T-cell (primary cell): ENCODE results near the gene GPR27. TPM values are rescaled to one million over a fixed set of nuclear protein-coding genes. Genes with fewer than 3 reads are reported as not detected.
A peak's percentile ranks its signal among the peaks of the same experiment; 100 is the strongest.

Experiments
- ATAC-seq, 4 experiments: fragments of 200-7000 bp in 3 of 4; fragments of 150-1000 bp in 1 of 4; cut with Tn5 transposase; replicated peaks in 1 of 4; 1 replicate in 3 of 4; 2 replicates in 1 of 4; pipeline ENCODE4 v1.10.0; 2021; ENCODE audit warnings: moderate library complexity in 3 of 4, mild to moderate bottlenecking in 2 of 4, moderate number of reproducible peaks in 1 of 4
- CTCF ChIA-PET, 2 donors: fragments of 300-600 bp; sonication (Branson Sonifier 250); formaldehyde crosslinking; loops; one replicate each; lab custom pipeline; 2022; ENCODE audit warnings: antibody characterized with exemption in 2 of 2; lab: Charles Lee
- POLR2A ChIA-PET, 2 donors: fragments of 300-600 bp; sonication (Branson Sonifier 250); formaldehyde crosslinking; loops; one replicate each; lab custom pipeline; 2022; ENCODE audit warnings: antibody characterized with exemption in 2 of 2; lab: Charles Lee
- DNase-seq, 35 experiments: peaks; one replicate each; pipeline versions ENCODE4 v3.0.0 to v3.0.0-alpha.2; 2013 to 2023
- H3K27ac ChIP-seq: one replicate; pipeline ENCODE4 v1.5.1; 2013; ENCODE audit warnings: low read length
- H3K27me3 ChIP-seq, 2 experiments: replicated peaks in 1 of 2; 1 replicate in 1 of 2; 2 replicates in 1 of 2; pipeline versions ENCODE4 v1.6.1 to v1.7.0; 2013; ENCODE audit warnings: low read length in 1 of 2, mixed read lengths in 1 of 2; ENCODE audit not compliant: control insufficient read depth in 2 of 2, insufficient read depth in 2 of 2; ENCODE audit errors: extremely low read depth in 1 of 2
- H3K36me3 ChIP-seq, 2 donors: 1 replicate in 1 of 2; 2 replicates in 1 of 2; pipeline versions ENCODE4 v1.6.1 to v1.7.0; 2013; ENCODE audit warnings: low read length in 1 of 2; ENCODE audit not compliant: control insufficient read depth in 2 of 2, insufficient read depth in 1 of 2; ENCODE audit errors: extremely low read depth in 1 of 2
- H3K4me1 ChIP-seq, 2 experiments: 1 replicate in 1 of 2; 2 replicates in 1 of 2; pipeline versions ENCODE4 v1.6.1 to v1.7.0; 2013; ENCODE audit warnings: low read length in 2 of 2, mixed read lengths in 1 of 2; ENCODE audit not compliant: insufficient read depth in 2 of 2, control insufficient read depth in 1 of 2; ENCODE audit errors: extremely low read depth in 1 of 2
- H3K4me3 ChIP-seq, 2 donors: 1 replicate in 1 of 2; 2 replicates in 1 of 2; pipeline versions ENCODE4 v1.5.1 to v1.7.0; 2013; ENCODE audit warnings: mild to moderate bottlenecking in 2 of 2, low read length in 1 of 2, moderate library complexity in 1 of 2; ENCODE audit not compliant: control insufficient read depth in 1 of 2; ENCODE audit errors: extremely low read depth in 1 of 2
- H3K9me3 ChIP-seq: 2 replicates; pipeline ENCODE4 v1.7.0; 2013
- H3K27ac Mint-ChIP-seq, 2 donors: one replicate each; pipeline ENCODE4 v1.8.0; 2020 to 2021; ENCODE audit warnings: mild to moderate bottlenecking in 2 of 2, mixed read lengths in 2 of 2
- H3K27me3 Mint-ChIP-seq, 2 donors: one replicate each; pipeline ENCODE4 v1.8.0; 2021 to 2022; ENCODE audit warnings: mixed read lengths in 2 of 2
- H3K36me3 Mint-ChIP-seq: one replicate; pipeline ENCODE4 v1.8.0; 2021; ENCODE audit warnings: mixed read lengths
- H3K4me1 Mint-ChIP-seq, 3 donors: one replicate each; pipeline ENCODE4 v1.8.0; 2020 to 2022; ENCODE audit warnings: mixed read lengths in 3 of 3, mild to moderate bottlenecking in 1 of 3
- H3K4me3 Mint-ChIP-seq, 3 donors: one replicate each; pipeline ENCODE4 v1.8.0; 2020 to 2022; ENCODE audit warnings: mild to moderate bottlenecking in 3 of 3, mixed read lengths in 3 of 3, moderate library complexity in 3 of 3
- H3K9me3 Mint-ChIP-seq, 3 donors: one replicate each; pipeline ENCODE4 v1.8.0; 2020 to 2022; ENCODE audit warnings: mixed read lengths in 3 of 3
- WGBS: methylation state at CpG from one replicate; pipeline ENCODE4 v1.1.5; 2013; ENCODE audit warnings: missing lambda C conversion rate; ENCODE audit not compliant: insufficient coverage; 5-methylcytosine and 5-hydroxymethylcytosine counted together
- total RNA-seq, 35 experiments: library from RNA in 6 of 35; stranded (reverse) in 6 of 35; fragments of 120-200 nt in 1 of 35; gene quantifications; one replicate each; pipeline versions ENCODE4 v1.2.1 to v1.2.4 and lab custom pipeline; 2013 to 2026

GPR27 gene
- total RNA-seq, 5 donors from 2014 or later (not counting 1 experiment from before 2014, with no cell fraction given), result 0.42 to 1.3 (median 0.73) TPM

GRCh38 chr3:71709908-71710511 is 43.6 kb upstream of the GPR27 start:
- peaks cover 0 to 35% of the 10 kb centered on the region in 2 donors for H3K36me3 ChIP-seq
- WGBS, result 43% methylated on average over 1 of the region's 9 CpGs
- H3K27me3 ChIP-seq, result no peaks in the 10 kb centered on the region
- no peaks in the 10 kb centered on the region for H3K9me3 ChIP-seq
- ChIA-PET POLR2A (no interaction called here), CTCF (interaction anchor here (0.7 to 2.4 kb wide), 8 partner anchors 9 to 1116 kb away, joined by 3 to 13 read pairs (median 5); no protein-coding TSS in a partner anchor)
- Mint-ChIP-seq H3K4me1 (peaks cover 76 to 92% (median 89%) of the 10 kb centered on the region in 3 donors), H3K27ac (peak overlapping the region; percentile 79 to 82), H3K4me3 (peak overlapping the region in 2 of 3 donors; percentile 13 to 57), H3K36me3 (peaks cover 31% of the 10 kb centered on the region), H3K27me3 (no peaks in the 10 kb centered on the region), H3K9me3 (no peaks in the 10 kb centered on the region)
- no peak for DNase-seq
- H3K4me3 ChIP-seq, result peak overlapping the region in 1 of 2 donors; percentile 4
- peak overlapping the region; percentile 13 for H3K27ac ChIP-seq
- ATAC-seq, result peak; percentile 31 to 68 (median 56)
- H3K4me1 ChIP-seq, result peaks cover 14 to 16% of the 10 kb centered on the region in 2 experiments

- Histone ChIP-seq H3K4me1 (peaks cover 12 to 16% of the 10 kb centered on the region in 2 experiments), H3K27ac (no peak overlapping the region), H3K36me3 (peaks cover 0 to 28% of the 10 kb centered on the region in 2 donors), H3K27me3 (no peaks in the 10 kb centered on the region), H3K4me3 (no peak overlapping the region), H3K9me3 (no peaks in the 10 kb centered on the region)
- H3K4me3 Mint-ChIP-seq, result no peak overlapping the region
- peaks cover 28% of the 10 kb centered on the region for H3K36me3 Mint-ChIP-seq
- peak in 1 of 35 experiments; percentile 69 for DNase-seq
- H3K27me3 Mint-ChIP-seq, result no peaks in the 10 kb centered on the region
- peak; percentile 59 to 73 (median 62) for ATAC-seq
- peaks cover 76 to 92% (median 87%) of the 10 kb centered on the region in 3 donors for H3K4me1 Mint-ChIP-seq
- no peaks in the 10 kb centered on the region for H3K9me3 Mint-ChIP-seq
- H3K27ac Mint-ChIP-seq, result peak overlapping the region; percentile 15 to 62
- ChIA-PET CTCF (interaction anchor here (0.5 to 2.4 kb wide), 30 partner anchors 8 to 1140 kb away, joined by 3 to 16 read pairs (median 4); no protein-coding TSS in a partner anchor), POLR2A (no interaction called here)
- 30% methylated on average over 1 of the region's 1 CpG for WGBS
Observed at GRCh38 chr3:71710906-71711494, 42.7 kb upstream of the GPR27 start.

- Histone ChIP-seq H3K4me3 (no peak overlapping the region), H3K9me3 (no peaks in the 10 kb centered on the region), H3K27me3 (no peaks in the 10 kb centered on the region), H3K36me3 (peaks cover 0 to 21% of the 10 kb centered on the region in 2 donors), H3K4me1 (peaks cover 15 to 16% of the 10 kb centered on the region in 2 experiments), H3K27ac (no peak overlapping the region)
- Mint-ChIP-seq H3K4me1 (peaks cover 93 to 96% (median 93%) of the 10 kb centered on the region in 3 donors), H3K4me3 (no peak overlapping the region), H3K27me3 (no peaks in the 10 kb centered on the region), H3K36me3 (peaks cover 16% of the 10 kb centered on the region), H3K9me3 (no peaks in the 10 kb centered on the region), H3K27ac (peak overlapping the region; percentile 44 to 49)
- ChIA-PET POLR2A (no interaction called here), CTCF (interaction anchor here in 1 of 2 donors (0.7 to 1.3 kb wide), 4 partner anchors 11 to 1107 kb away, joined by 3 to 5 read pairs (median 3); no protein-coding TSS in a partner anchor)
- no CpG with 5 or more reads among the region's 2 CpGs for WGBS
- DNase-seq (no peak), ATAC-seq (no peak)
Observed at GRCh38 chr3:71713041-71713440, 40.6 kb upstream of the GPR27 start.

GRCh38 chr3:71714595-71714994 is 39.1 kb upstream of the GPR27 start:
- ChIA-PET POLR2A (no interaction called here), CTCF (interaction anchor here (0.6 to 0.9 kb wide), 2 partner anchors 10 to 1105 kb away, joined by 3 read pairs; no protein-coding TSS in a partner anchor)
- no peaks in the 10 kb centered on the region for H3K9me3 ChIP-seq
- Mint-ChIP-seq H3K27me3 (no peaks in the 10 kb centered on the region), H3K36me3 (peaks cover 11% of the 10 kb centered on the region), H3K9me3 (no peaks in the 10 kb centered on the region), H3K4me1 (peaks cover 95 to 99% (median 96%) of the 10 kb centered on the region in 3 donors), H3K4me3 (no peak overlapping the region), H3K27ac (peak overlapping the region; percentile 0 to 30)
- H3K27me3 ChIP-seq, result no peaks in the 10 kb centered on the region
- WGBS, result 100% methylated on average over 3 of the region's 4 CpGs
- DNase-seq, result no peak
- no peak for ATAC-seq
- H3K36me3 ChIP-seq, result peaks cover 0 to 5% of the 10 kb centered on the region in 2 donors
- H3K27ac ChIP-seq, result no peak overlapping the region
- H3K4me3 ChIP-seq, result no peak overlapping the region
- H3K4me1 ChIP-seq, result peaks cover 15 to 23% of the 10 kb centered on the region in 2 experiments

- ChIA-PET CTCF (interaction anchor here (0.6 to 0.8 kb wide), 3 partner anchors 11 to 16 kb away, joined by 3 to 5 read pairs (median 3); no protein-coding TSS in a partner anchor), POLR2A (interaction anchor here in 1 of 2 donors (1.2 kb wide), 1 partner anchor 10 kb away, joined by 5 read pairs; no protein-coding TSS in a partner anchor)
- no peaks in the 10 kb centered on the region for H3K27me3 ChIP-seq
- H3K27me3 Mint-ChIP-seq, result no peaks in the 10 kb centered on the region
- peaks cover 95 to 96% (median 96%) of the 10 kb centered on the region in 3 donors for H3K4me1 Mint-ChIP-seq
- DNase-seq, result peak in 9 of 35 experiments; percentile 23 to 51 (median 27)
- H3K36me3 ChIP-seq, result peaks cover 0 to 7% of the 10 kb centered on the region in 2 donors
- peak in 2 of 4 experiments; percentile 41 to 59 for ATAC-seq
- H3K4me3 ChIP-seq, result no peak overlapping the region
- WGBS, result no CpG with 5 or more reads among the region's 4 CpGs
- H3K36me3 Mint-ChIP-seq, result peaks cover 16% of the 10 kb centered on the region
- peaks cover 26 to 47% of the 10 kb centered on the region in 2 experiments for H3K4me1 ChIP-seq
- no peaks in the 10 kb centered on the region for H3K9me3 ChIP-seq
- H3K4me3 Mint-ChIP-seq, result peak overlapping the region; percentile 10 to 52 (median 38)
- H3K27ac ChIP-seq, result peak overlapping the region; percentile 30
- no peaks in the 10 kb centered on the region for H3K9me3 Mint-ChIP-seq
- peak overlapping the region; percentile 80 to 85 for H3K27ac Mint-ChIP-seq
Observed at GRCh38 chr3:71718072-71718471, 35.6 kb upstream of the GPR27 start.

- DNase-seq, result no peak
- H3K27ac Mint-ChIP-seq, result peak overlapping the region; percentile 94 to 96
- H3K9me3 Mint-ChIP-seq, result no peaks in the 10 kb centered on the region
- Histone ChIP-seq H3K27ac (peak overlapping the region; percentile 80), H3K4me3 (no peak overlapping the region), H3K36me3 (peaks cover 0 to 7% of the 10 kb centered on the region in 2 donors), H3K27me3 (no peaks in the 10 kb centered on the region), H3K9me3 (no peaks in the 10 kb centered on the region), H3K4me1 (peaks cover 34 to 57% of the 10 kb centered on the region in 2 experiments)
- no peaks in the 10 kb centered on the region for H3K27me3 Mint-ChIP-seq
- peaks cover 16% of the 10 kb centered on the region for H3K36me3 Mint-ChIP-seq
- CTCF ChIA-PET, result interaction anchor here in 1 of 2 donors (0.5 to 1.1 kb wide), 2 partner anchors 9 to 936 kb away, joined by 3 to 6 read pairs; no protein-coding TSS in a partner anchor
- ATAC-seq, result no peak
- H3K4me3 Mint-ChIP-seq, result peak overlapping the region; percentile 68 to 96 (median 72)
- POLR2A ChIA-PET, result no interaction called here
- 93% methylated on average over 6 of the region's 7 CpGs for WGBS
- peaks cover 75 to 84% (median 84%) of the 10 kb centered on the region in 3 donors for H3K4me1 Mint-ChIP-seq
Observed at GRCh38 chr3:71721002-71721401, 32.7 kb upstream of the GPR27 start.
